RPMI7951 (cell line): ENCODE measurements around the gene IRAK2. TPM values are rescaled to one million over a fixed set of nuclear protein-coding genes. Genes with fewer than 3 reads are reported as not detected.

Source experiments
- DNase-seq: peaks from one replicate; pipeline ENCODE4 v3.0.0-alpha.2; 2012; ENCODE audit warnings: low read depth
- total RNA-seq: library from RNA; depleted of rRNA; stranded (reverse); fragments of >200 nt; shearing (Covaris generic); gene quantifications from 2 replicates; pipeline ENCODE4 v1.2.3, GENCODE V29; 2014

The IRAK2 gene
- total RNA-seq, 1 experiment from 2014 or later = 11.2 TPM

GRCh38 chr3:10189557-10190354, 25.0 kb downstream of the IRAK2 start:
- DNase-seq = peak; percentile 95

- DNase-seq = peak; percentile 97
Observed at GRCh38 chr3:10192953-10193691, 28.4 kb downstream of the IRAK2 start.

DNA sequence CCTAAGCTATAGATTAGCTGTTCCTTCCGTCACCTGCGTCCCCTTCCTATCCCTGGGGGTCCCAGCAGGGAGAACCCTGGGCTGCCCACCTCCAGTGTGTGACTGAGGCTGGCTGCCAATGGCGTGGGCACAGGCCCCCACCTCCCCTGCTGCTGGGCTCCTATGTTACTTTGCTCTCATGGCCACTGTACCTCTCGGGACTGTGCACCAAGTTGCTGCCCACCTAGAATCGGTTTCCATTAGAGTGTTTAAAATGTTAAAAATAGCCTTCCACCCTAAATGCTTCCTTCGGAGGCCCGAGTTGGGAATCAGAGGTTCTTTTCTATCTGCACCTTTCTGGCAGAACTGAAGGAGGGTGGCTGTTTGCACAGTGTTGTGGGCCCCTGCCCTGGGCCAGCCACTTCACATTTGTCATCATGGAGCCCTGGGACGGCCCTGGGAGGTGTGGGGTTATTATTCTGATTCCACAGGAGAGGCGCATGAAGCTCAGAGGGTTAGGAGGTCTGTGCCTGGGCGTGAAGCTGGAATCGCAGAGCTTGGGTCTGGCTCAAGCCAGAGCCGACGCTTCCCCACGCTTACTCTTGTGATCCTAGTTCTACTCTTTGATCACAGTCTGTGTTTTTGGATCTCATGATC, 29.1 kb downstream of the IRAK2 start:
- DNase-seq = no peak

DNA sequence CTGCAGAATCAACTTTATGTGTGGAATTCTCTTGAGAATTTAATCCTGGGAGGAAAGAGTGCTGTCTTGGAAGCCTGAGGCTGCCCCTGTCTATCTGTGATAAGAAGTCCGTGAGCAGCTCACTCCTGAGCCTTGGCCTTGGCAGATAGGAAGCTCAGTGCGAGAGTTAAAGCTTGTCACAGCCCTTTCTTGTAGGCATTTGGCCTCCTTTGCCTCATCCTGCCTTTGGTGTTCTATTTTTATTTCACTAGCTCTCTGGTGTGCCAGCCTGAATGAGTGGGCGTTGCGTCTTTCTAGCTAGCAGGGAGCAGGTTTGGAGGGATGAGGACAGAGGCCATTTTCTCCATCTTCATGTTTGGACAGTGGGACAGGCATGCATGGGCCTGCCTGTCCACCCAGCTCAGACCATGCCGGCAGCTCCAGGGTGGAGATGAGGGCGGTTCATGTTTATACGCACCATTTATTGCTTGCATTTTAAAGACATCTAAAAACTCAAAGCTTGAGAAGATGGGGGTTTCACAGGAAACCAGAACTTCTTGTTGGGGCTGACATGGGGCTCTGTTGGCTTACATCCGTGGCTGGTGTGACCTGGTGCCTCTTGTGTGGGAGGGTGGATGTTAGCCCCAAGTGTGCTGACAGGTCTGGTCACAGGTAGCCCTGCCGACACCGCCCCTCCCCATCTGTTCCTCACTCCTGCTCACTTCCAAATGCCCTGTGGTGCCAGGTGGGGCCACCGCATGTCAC, 29.8 kb downstream of the IRAK2 start:
- peak; percentile 39 for DNase-seq

- DNase-seq = no peak
Observed at GRCh38 chr3:10195366-10196089, 30.8 kb downstream of the IRAK2 start.

- DNase-seq = peak; percentile 82
Observed at GRCh38 chr3:10196389-10197052, 31.8 kb downstream of the IRAK2 start.

DNA sequence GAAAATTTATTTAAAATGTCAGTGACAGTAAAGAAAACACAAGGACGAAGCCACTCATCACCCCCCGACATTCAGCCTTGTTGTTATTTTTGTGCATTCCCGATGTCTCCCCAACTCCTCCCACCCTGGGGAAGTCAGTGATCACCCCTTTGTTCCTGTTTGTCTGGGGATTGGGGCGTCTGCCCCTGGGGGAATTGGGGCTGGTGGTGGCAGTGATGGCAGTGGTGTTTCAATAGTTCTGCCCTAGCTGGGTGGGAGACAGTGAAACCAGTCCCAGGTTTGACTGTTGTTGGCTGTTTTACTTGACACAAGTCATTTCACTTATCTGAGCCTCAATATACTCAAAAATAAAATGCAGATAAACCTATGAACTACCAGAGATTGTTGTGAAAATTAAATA, 33.5 kb downstream of the IRAK2 start:
- no peak for DNase-seq

GRCh38 chr3:10198761-10199649, 34.3 kb downstream of the IRAK2 start:
- peak; percentile 78 for DNase-seq

DNA sequence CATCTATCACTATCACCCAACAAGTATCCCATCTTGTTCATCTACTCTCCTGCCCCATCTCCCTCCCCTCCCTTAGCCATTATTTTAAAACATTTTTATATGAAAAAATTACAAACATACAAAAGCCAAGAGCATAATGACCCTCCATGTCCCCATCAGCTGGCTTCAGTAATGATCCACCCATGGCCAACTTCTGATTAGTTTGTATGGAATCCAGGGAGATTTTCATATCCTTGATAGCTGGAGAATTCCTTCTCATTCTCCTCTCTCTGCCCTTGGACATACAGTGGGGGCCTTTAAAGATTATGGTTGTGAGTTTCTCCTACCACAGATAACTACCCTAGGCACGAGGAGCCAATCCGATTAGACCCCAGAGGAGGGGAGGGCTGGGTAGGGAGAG, 40.2 kb downstream of the IRAK2 start:
- no peak for DNase-seq

GRCh38 chr3:10205451-10206165, 40.9 kb downstream of the IRAK2 start:
- DNase-seq = peak; percentile 98

- DNase-seq = no peak
Observed at GRCh38 chr3:10206166-10206511, 41.4 kb downstream of the IRAK2 start.

GRCh38 chr3:10213156-10213792, 48.6 kb downstream of the IRAK2 start:
- no peak for DNase-seq

DNA sequence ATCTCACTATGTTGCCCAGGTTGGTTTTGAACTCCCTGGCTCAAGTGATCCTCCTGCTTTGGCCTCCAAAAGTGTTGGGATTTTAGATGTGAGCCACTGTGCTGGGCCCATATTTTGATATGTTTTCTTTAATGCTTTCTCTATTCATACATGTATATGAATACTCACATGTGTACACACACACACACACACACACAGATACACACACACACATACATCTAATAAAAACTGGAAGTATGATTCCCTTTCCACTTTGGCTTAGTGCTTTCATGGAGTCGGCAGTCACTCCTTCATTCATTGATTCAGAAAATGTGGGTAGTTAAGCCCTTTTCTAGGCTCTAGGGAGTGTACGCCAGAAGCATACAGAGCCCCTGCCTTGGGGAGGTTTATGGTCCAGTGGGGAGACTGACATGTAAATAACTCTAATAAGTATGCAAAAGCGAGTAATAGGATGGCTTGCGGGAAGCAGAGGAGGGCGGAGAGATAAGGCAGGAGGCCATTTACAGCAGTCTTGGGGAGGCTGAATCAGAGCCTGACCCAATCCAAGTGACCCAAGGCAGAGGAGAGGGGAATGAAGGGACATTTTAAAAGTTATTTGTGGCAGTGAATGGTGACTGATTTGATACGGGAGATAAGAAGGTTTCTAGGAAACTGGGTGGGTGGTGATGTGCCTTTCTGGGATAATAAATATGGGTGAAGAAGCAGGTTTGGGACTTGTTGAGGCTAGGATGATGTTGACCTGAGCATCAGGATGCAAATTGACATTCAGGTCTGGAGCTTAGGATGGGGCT, 51.1 kb downstream of the IRAK2 start:
- no peak for DNase-seq

- DNase-seq = no peak
Observed at GRCh38 chr3:10217359-10217758, 52.6 kb downstream of the IRAK2 start.

GRCh38 chr3:10219737-10220136, 55.0 kb downstream of the IRAK2 start:
- DNase-seq = no peak

DNA sequence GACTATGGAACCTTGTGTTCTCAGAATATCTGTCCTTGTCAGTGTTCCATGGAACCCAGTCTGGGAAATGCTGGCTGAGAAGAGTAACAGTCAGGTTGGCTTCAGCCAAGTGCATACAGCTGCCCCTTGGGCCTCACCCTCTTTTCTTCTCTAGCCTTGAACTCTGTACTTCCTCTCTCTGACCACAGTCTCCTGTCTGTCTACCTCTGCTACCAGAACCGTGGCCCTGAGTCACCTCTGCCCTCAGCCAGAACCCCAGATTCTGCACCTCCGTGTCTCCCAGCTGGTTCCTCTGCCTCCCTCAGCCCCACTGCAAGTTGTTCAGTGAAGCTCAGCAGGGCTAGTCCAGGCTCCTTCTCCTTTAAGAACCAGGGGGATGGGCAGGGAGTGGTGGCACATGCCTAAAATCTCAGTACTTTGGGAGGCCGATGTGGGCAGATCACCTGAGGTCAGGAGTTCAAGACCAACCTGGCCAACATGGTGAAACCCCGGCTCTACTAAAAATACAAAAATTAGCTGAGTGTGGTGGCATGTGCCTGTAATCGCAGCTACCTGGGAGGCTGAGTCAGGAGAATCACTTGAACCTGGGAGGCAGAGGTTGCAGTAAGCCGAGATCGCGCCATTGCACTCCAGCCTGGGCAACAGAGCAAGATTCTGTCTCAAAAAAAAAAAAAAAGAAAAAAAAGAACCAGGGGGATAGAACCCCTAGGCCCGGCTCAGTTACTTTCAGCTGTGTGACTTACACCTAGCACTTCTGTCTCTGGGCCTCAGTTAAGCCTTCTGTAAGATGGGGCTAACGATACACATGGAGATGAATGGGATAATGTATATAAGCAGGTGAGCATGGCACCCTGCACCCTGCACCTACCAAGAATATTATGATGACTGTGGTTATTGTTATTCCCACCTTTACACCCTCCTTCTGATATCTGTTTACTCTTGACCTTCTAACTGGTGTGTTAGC, 59.2 kb downstream of the IRAK2 start:
- DNase-seq = peak; percentile 57
